Mucosa of descending colon (tissue), 3 donors: ENCODE data around the gene SLC13A4. TPM values are rescaled to one million over a fixed set of nuclear protein-coding genes. Genes with fewer than 3 reads are reported as not detected.

ENCODE experiments used
- ATAC-seq: fragments of 200-7000 bp; cut with Tn5 transposase; one replicate; pipeline ENCODE4 v1.9.1; 2020; ENCODE audit warnings: mild to moderate bottlenecking, moderate library complexity
- DNase-seq, 3 donors: peaks; one replicate each; pipeline ENCODE4 v3.0.0-alpha.2; 2020
- H3K36me3 ChIP-seq: fragments of 200-600 bp; one replicate; pipeline ENCODE4 v1.8.0; 2021; ENCODE audit warnings: low read depth, mild to moderate bottlenecking
- H3K4me1 ChIP-seq: fragments of 200-600 bp; one replicate; pipeline ENCODE4 v1.8.0; 2021; ENCODE audit warnings: low read depth, mild to moderate bottlenecking
- H3K4me3 ChIP-seq: fragments of 200-600 bp; one replicate; pipeline ENCODE4 v1.8.0; 2021; ENCODE audit warnings: mild to moderate bottlenecking
- H3K9me3 ChIP-seq: fragments of 200-600 bp; one replicate; pipeline ENCODE4 v1.8.0; 2021; ENCODE audit warnings: mild to moderate bottlenecking
- CTCF ChIP-seq: fragments of 200-600 bp; IDR thresholded peaks from one replicate; pipeline ENCODE4 v1.8.0; 2022; ENCODE audit warnings: antibody characterized with exemption, mild to moderate bottlenecking
- intact Hi-C, 2 donors: fragments of 100-400 bp; cut with DNase I in 1 of 2; cut with micrococcal nuclease in 1 of 2; formaldehyde crosslinking; loops; one replicate each; pipeline versions ENCODE4 v1.11.0 to v1.11.1; 2022; cut with DNase I, micrococcal nuclease
- total RNA-seq, 3 donors: library from RNA; stranded (reverse); fragmentation: NEBNext Ultra II Directional in 2 of 3; extraction: Animal tissue kit (Norgen Biotek cat#: 25700) in 2 of 3; gene quantifications; one replicate each; pipeline versions ENCODE4 v1.2.1 to v1.2.4, GENCODE V29; 2021 to 2023
- donor health status: DM: no; HTN: no; CAD: no; lungs with moderate emphysema.
- donor health status: DM: no; HTN: no; CAD: no.
- donor health status: DM: no; HTN: yes; CAD: no.

SLC13A4 gene
- total RNA-seq, 3 donors from 2014 or later, result not detected

- TF ChIP-seq CTCF, result no peak
- no peaks in the 10 kb centered on the region for H3K36me3 ChIP-seq
- ATAC-seq (no peak), DNase-seq (no peak)
- H3K4me3 ChIP-seq, result no peak overlapping the region
- intact Hi-C loops, result no loop called here
- no peaks in the 10 kb centered on the region for H3K4me1 ChIP-seq
- no peaks in the 10 kb centered on the region for H3K9me3 ChIP-seq
Measured at GRCh38 chr7:135768064-135768463, 40.1 kb upstream of the SLC13A4 start.

- no peaks in the 10 kb centered on the region for H3K36me3 ChIP-seq
- H3K4me1 ChIP-seq, result no peaks in the 10 kb centered on the region
- H3K4me3 ChIP-seq, result no peak overlapping the region
- no peak for ATAC-seq
- intact Hi-C loops, result no loop called here
- H3K9me3 ChIP-seq, result no peaks in the 10 kb centered on the region
- DNase-seq, result no peak
- no peak for TF ChIP-seq CTCF
Measured at GRCh38 chr7:135763261-135763660, 35.3 kb upstream of the SLC13A4 start.

GRCh38 chr7:135761751-135762488 lies 33.9 kb upstream of the SLC13A4 start:
- H3K4me3 ChIP-seq, result no peak overlapping the region
- no peaks in the 10 kb centered on the region for H3K9me3 ChIP-seq
- ATAC-seq (no peak), DNase-seq (no peak)
- H3K4me1 ChIP-seq, result no peaks in the 10 kb centered on the region
- no peak for TF ChIP-seq CTCF
- intact Hi-C loops, result no loop called here
- H3K36me3 ChIP-seq, result no peaks in the 10 kb centered on the region

GRCh38 chr7:135759532-135759931 lies 31.5 kb upstream of the SLC13A4 start:
- ATAC-seq (no peak), DNase-seq (no peak)
- no peak for TF ChIP-seq CTCF
- H3K4me1 ChIP-seq, result no peaks in the 10 kb centered on the region
- H3K36me3 ChIP-seq, result no peaks in the 10 kb centered on the region
- intact Hi-C loops, result no loop called here
- no peaks in the 10 kb centered on the region for H3K9me3 ChIP-seq
- H3K4me3 ChIP-seq, result no peak overlapping the region

- Histone ChIP-seq H3K9me3 (no peaks in the 10 kb centered on the region), H3K36me3 (no peaks in the 10 kb centered on the region), H3K4me1 (no peaks in the 10 kb centered on the region), H3K4me3 (no peak overlapping the region)
- no peak for ATAC-seq
- no peak for DNase-seq
- TF ChIP-seq CTCF, result no peak
- intact Hi-C loops, result no loop called here
Measured at GRCh38 chr7:135758531-135758932, 30.5 kb upstream of the SLC13A4 start.
